GM04504 (cell line): ENCODE measurements around the gene RAP2B.
"Not testable (repeated sequence)": the region's sequence is repeated elsewhere in the genome, so short reads cannot be mapped to it uniquely, and the experiment has no call there.

ENCODE experiments used
- DNase-seq: peaks from one replicate; pipeline ENCODE4 v3.0.0-alpha.2; 2012; ENCODE audit warnings: low read depth

Gene RAP2B

DNA sequence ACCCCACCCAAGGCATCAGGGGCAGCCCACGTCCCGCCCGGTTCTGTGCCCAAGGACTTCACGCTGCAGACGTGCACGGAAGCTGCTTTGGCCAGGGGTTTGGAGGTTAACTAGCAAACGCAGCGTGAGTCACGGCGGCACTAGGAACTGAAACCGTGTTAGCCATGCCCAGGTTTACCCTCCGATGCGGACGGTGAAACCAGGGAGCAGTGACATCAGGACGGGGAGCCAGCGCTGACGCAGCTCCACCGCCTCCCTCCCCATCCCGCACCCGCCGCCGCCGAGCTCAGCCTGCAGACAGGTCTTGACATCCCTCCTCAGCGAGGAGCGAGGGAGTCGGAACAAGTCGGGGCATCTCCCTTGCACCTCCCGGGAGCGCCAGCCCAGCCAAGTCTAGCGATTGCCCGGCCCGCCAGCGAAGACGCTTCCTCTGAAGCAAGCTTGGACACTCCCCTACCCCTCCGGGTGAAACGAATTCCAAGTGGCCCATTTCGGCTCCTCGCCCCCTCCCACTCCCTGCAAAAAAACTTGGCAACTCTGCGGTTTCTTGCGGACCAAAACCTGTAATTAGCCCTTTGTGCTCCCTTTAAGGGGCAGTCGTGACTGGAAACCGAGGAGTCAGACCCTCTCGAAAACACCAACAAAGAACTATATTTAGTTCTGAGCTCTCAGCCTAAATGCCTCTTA is 1.4 kb upstream of the RAP2B start:
- DNase-seq, result peak; percentile 68

DNA sequence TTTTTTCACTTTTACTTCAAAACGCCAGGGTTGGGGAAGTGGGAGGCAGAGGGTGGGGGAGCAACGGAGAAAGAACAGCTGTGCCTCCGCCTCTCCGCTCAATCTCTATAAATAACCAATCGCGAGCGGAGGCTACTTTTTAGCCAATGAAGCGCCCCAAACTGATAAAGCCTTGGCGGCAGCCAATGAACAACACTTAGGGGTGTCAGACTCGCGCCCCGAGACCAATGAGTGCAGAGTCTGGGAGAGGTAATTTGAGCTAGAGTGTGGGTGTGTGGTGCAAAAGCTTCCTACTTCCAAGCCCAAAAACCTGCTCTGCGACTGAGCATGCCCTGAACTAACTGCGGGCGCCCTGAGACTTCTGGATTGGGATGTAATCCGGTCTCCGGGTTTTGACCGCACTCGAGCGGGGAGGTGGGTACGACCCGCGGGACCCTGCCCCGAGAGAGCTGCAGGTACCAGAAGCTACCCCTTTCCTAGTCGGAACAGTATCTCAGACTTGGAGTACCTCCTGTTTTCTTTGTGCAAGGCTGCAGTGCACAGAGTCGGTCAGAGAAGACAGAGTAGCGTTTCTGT is 800 bp upstream of the RAP2B start:
- peak; percentile 100 for DNase-seq

DNA sequence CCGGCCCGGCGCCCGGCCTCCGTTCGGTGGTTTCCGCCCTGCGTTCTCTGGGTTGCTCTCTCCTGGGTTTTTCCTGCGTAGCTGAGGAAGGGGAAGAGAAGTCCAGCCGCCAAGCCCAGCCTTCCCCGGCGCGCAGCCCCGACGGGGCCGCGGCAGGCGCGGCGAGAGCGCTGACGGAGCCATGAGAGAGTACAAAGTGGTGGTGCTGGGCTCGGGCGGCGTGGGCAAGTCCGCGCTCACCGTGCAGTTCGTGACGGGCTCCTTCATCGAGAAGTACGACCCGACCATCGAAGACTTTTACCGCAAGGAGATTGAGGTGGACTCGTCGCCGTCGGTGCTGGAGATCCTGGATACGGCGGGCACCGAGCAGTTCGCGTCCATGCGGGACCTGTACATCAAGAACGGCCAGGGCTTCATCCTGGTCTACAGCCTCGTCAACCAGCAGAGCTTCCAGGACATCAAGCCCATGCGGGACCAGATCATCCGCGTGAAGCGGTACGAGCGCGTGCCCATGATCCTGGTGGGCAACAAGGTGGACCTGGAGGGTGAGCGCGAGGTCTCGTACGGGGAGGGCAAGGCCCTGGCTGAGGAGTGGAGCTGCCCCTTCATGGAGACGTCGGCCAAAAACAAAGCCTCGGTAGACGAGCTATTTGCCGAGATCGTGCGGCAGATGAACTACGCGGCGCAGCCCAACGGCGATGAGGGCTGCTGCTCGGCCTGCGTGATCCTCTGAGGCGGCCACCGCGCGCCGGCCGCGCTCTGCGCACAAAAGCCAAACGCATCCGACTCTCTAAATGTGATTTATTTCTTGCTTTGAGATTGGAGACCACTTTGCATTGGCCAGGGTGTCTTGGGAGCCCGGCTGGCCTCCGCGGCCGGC is 727 bp downstream of the RAP2B start:
- no peak for DNase-seq

DNA sequence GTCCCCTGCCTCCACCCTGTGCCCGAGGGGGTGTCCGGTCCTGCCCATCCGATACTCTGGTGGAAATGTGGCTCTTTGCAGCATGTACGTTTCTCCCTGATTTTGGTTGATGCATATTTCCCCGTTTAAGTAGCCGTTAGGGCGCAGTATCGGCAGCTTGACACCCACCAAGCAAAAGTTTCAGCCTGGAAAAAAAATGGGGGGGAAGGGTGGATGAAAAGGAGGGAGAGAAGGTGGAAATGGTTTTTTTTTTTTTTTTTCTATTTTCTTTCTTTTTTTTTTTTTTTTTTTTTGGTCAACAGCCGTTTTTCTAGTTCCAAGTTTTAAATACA is 1.3 kb downstream of the RAP2B start:
- DNase-seq, result no peak

DNA sequence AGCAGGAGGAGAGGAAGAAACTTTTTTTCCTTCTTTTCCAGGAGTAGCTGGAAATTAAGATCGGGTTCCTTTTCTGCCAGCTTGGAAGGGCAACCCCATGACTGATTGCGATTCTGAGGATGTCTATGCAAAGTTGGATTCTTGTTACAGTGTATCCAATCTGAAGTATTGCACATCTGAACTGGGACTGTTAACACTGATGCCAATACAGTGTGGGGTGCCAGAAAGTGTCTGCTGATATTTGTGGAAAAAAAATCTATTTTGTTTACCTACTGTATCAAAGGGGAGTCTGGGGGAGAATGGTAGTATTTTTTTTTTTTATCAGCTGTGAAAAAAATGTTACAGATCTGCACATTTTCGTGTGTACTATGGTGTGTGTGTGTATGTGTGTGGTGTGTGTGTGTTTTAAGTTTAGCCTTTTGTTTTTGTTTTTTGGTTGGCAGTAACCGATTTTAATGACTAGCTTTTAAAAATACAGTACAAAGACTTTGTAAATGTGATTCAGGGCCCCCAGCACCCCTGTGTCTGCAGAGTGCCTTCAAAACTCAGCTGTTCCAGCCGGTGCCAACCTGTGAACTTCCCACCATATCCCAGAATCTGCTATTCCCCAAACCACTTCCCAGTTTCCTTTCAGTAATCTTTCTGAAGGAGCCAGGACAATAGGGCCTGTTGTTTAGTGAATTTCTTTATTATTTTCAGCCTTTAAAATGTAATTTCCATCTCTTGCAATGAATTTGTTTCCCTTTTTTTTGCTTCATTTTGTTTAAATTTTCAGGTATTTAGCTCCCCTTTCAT is 1.9 kb downstream of the RAP2B start:
- no peak for DNase-seq

DNA sequence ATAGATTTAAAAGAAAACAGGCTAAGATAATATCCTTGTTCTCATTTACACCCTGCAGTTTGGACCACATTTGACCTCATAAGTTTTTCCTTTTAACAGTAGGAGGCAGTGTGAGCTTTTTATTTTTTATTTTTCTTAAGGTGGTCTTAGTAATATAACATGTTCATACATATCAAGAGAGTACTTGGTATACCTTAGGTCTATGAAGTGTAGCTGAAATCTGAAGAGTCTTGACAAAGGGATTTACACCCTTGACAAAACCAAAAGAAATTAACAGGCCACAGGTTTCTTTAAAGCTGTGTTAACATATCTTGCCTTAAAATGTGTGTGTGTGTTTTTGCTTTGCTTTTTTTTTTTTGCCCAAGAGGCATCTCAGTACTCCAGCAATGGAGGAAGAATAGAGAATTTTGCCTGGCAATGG is 3.2 kb downstream of the RAP2B start:
- DNase-seq, result no peak

DNA sequence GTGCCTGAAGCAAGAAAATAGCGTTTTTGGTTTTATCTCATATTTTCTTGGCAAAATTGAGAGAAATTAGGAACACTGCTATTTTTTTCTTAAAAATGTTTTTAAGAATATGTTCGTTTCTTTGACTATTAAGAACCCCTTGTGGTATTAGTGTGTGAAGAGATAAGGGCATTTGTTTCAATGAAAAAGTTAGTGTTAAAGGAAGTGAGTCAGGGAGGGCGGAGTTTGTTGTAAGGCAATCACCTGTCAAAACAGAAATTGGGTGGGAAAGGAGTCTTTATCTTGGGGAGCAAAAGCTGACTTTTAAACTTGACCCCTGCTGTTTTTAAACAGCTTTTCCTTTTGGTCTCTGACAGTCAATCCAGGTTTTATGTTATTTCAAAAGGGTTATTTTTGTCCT is 4.2 kb downstream of the RAP2B start:
- no peak for DNase-seq

DNA sequence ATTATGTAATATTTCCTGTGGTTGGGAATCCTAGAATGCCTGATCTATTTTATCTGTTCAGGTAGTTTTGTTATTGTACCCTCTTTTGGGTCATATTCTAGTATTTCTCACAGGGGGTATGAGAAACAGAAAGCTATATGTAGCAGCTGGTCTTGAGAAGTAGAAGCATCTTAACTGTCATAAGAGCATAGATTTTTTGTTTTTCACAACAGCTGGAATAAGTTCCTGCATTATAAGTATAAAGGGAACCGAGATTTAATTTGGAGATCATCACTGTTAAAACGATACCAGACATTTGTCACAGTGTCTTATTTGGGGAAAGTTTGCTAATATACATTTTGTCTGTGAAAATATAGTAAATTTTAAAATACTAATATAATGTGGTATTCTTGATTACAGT is 4.8 kb downstream of the RAP2B start:
- DNase-seq, result no peak

DNA sequence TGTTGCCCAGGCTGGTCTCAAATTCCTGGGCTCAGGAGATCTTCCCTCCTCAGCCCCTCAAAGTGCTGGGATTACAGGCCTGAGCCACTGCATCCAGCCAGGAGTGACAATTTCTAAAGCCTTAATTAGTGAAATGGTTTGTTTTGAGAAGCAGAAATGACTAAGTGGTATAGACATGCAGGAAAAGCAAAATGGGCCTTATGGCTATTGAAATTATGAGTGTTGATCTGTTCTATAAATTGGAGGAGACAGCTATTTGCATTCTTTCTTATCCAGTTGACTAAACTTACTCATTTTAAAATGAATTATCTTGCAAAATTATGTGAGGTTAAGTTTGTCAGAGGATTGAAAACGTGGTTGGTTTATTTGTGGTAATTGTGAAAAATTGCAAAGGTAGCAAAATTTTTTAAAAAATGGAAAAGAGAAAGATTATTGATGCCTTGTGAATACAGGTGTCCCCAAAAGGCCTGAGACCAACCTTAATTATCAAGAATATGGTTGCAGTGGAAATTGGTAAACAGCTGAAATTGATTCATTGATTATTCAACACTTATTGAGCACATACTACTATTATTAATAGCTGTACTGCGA is 7.9 kb downstream of the RAP2B start:
- no peak for DNase-seq

DNA sequence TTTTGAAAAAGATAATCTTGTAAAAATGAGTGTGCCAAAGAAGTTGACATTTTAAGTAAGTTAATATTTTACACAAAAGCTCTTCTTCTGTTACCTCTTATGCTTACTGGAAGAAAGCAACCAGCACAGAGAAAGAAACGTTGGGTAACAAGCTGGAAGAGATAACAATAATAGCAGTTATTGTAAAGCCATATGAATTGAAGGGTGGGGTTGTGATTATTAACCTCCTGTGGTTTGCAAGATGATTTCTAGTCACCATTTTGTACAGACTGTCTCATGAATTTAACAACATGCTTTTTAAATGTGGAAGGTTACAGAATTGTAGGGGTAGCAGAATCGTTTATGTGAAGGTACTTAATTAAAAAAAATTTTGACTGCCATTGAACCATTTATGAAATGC is 9.2 kb downstream of the RAP2B start:
- DNase-seq, result no peak

DNA sequence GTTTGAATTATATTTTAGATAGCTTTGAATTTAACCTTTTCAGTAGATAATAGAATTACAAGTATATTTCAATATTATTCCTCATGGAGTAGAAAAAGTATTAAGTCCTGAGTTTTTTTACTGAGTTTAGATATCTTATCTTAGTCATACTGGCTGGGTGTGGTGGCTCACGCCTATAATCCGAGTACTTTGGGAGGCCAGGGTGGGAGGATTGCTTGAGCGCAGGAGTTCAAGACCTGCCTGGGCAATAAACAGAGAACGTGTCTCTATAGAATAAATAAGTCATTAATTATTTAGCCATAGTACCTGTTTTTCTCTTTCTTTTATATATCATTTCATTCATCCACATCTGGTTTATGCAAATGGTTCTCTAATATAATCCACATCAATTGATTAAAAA is 9.9 kb downstream of the RAP2B start:
- no peak for DNase-seq

DNA sequence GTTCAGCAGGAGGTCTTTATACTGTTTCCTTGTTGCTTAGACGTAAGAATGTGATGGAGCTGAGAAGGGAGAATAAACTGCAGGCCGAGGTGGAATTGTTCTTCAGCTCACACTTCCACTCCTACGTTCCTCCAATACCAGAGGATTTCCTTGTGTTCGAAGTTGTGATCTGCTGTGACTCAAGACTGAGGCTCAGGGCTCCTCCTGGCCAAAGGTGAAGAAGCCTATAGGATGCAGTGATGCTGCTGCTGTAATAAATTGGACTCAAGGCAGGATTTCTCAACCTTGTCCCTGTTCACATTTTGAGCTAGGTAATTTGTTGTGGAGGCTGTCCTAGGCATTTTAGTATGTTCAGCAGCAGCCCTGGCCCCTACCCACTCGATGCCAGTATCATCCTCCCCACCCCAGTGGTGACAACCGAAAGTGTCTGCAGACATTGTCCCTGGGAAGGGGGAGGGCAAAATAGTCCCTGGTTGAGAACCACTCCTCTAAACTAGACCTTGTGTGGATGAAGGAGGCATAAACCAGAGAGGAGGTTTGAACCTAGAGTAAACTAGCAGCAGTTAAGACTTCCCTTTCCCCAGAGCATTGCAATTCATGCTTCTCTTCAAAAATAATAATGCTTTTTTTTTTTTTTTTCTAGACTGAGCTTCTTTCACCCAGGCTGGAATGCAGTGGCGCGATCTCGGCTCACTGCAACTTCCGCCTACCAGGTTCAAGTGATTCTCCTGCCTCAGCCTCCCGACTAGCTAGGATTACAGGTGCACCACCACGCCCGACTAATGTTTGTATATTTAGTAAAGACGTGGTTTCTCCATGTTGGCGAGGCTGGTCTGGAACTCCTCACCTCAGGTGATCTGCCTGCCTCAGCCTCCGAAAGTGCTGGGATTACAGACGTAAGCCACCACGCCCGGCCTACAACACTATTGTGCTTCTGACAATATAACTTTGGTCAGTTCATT is 11.1 kb downstream of the RAP2B start:
- DNase-seq, result no peak

DNA sequence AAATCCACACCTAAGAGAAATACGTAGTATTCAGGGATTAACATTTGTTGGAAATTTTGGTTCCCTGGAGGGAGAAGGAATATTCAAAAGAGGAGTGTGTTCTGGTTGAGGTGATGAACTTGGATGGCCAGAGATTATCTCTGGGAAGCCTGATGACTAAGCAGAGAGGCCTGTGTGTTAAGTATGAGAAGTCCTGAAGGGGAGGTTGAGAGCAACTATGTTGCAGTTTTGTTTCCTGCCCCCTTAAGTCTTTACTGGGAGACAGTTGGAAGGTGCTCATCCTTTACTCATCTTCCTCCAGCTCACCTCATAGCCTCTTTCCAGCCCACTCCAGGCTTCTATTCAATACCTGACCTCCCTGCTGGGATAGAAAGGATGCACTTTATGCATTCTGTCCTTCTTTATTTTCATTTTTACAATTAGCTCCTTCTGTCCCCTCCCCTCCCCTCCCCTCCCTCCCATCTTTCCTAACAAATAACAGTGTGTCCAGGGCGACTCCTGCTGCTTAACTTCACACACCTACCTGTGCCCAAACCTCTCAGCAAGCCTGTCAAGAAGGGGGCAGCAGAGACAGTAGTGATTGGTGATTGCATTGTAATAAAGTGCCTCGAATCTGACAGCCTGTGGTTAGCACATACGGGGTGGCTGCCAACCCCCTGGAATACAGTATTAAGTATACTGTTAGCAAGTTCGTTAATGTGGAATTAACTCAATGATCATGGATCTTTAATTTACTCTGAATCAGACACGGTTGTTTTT is 11.9 kb downstream of the RAP2B start:
- DNase-seq, result no peak

DNA sequence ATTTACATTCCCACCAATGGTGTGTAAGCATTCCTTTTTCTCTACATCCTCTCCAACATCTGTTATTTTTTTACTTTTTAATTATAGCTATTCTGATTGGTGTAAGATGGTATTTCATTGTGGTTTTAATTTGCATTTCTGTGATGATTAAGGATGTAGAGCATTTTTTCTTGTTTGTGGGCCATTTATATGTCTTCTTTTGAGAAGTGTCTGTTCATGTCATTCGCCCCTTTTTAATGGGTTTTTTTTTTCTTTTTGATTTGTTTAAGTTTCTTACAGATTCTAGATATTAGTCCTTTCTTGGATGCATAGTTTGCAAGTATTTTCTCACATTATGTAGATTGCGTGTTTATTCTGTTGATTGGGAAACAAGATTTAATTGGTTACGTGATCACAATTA is 14.2 kb downstream of the RAP2B start:
- no peak for DNase-seq

DNA sequence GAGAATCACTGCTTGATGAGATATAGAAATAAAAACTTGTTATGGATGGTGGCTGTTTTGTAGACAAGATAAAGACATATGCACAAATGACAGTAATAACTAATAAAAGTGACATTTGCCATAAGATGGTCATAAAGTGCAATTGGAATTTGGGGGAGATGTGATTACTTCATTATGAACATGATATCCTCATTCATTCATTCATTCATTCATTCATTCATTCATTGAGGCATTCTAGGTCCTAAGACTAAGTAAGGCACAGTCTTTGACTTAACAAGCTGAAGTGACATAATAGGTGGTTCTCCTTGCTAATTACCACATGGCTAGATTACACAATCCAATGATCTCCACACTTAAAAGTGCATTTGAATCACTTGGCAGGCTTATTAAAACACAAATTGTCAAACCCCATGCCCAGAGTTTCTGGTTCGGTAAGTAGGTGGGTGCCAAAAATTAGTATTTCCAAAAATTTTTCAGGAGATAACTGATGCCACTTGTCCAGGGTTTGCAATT is 18.9 kb downstream of the RAP2B start:
- no peak for DNase-seq

DNA sequence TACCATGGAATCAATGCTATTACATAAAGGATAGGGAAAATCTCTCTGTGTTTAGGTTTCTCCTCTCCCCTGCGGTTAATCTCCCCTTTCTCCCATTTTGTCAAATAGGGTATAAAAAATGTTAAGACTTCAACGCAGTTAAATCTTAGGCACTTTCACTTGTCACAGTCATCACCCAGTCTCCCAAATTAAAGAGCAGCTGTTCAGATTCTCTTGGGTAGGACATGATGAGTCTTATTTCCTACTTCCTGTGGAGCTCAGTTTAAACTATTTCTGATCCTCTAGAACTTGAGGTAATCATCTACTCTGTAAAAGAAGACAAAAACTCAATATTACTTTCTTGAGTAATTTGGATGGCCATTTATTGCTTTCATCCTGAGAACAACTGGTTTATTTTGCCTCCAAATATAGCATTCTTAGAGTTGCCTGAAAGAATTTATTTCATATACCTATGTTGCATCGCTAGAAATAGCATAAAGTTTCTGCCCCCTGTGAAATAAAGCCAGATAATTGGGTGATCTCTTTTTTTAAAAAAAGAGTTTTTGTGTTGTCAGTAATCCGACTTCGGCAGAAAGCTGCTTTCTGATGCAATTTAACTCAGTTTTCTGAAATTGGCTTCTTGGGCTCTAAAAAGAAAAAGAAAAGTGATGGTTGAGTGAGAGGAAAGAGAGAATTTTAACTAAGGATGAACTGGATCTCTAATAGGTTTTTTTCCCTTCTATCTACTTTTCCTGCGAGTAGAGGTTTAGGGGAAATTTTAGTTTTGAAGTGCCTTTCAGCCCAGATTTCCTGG is 20.7 kb downstream of the RAP2B start:
- no peak for DNase-seq

DNA sequence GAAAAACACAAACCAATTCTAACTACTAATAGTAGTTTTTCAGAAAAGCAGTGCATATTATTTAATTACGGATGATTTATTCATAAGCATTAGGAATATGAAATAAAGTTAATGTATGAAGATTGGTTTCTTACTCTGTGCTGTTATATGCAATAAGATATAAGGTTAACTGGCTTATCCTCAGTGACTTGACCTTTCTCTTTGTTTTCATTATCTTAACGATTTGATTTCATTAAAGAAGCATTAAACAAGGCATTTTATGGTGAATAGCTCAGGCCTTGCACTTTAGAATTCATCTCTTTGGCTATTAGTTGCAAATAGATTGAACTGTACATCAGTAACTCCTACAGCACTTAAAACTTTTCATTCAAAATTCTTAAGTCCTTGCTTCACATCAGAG is 28.9 kb downstream of the RAP2B start:
- DNase-seq, result no peak

DNA sequence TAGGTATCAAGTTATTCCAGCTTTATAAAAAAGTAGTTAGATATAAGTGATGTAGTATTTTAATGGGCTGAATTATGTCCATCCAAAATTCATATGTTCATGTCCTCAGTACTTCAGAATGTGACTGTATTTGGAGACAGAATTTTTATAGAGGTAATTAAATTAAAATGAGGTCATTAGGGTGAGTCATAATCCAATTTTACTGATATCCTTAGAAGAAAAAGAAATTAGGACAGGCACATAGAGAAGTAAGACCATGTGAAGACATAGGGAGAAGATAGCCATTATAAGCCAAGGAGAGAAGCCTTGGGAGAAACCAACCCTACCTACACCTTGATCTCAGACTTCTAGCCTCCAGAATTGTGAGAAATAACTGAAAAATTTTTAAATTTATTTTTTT is 30.3 kb downstream of the RAP2B start:
- DNase-seq, result no peak

DNA sequence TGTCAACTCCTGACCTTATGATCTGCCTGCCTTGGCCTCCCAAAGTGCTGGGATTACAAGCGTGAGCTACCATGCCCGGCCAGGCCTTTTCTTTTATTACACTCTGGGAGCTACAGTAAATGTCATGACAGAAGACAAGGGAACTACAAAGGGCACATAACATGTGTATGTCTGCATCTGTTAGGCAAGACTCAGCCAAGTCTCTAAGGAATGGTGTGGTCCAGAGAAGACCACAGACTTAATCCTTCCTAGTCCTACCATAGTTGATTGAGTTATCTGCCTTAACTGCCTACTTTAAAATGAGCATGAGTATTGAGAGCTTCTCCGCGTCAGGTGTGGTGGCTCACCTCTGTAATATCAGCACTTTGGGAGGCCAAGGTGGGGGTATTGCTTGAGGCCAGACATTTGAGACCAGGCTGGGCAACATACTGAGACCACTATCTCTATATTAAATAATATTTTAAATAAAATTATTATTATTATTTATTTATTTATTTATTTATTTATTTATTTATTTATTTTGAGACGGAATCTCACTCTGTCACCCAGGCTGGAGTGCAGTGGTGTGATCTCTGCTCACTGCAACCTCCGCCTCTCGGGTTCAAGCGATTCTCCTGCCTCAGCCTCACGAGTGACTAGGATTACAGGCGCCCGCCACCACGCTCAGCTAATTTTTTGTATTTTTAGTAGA is 31.9 kb downstream of the RAP2B start:
- DNase-seq, result not testable (repeated sequence)
